K562 (cell line): ENCODE results near the gene TPSAB1. TPM values are rescaled to one million over a fixed set of nuclear protein-coding genes. Genes with fewer than 3 reads are reported as not detected.
A peak's percentile ranks its signal among the peaks of the same experiment; 100 is the strongest.

Experiments
- ATAC-seq: fragments of 200-7000 bp; cut with Tn5 transposase; 3 replicates; pipeline ENCODE4 v1.9.1; 2020; ENCODE audit warnings: moderate library complexity
- BruUV-seq: library from RNA; stranded (reverse); fragments of 400-500 nt; replicated peaks from 2 replicates; lab custom pipeline; 2021; lab: Mats Ljungman, UMichigan
- CTCF ChIA-PET: fragments of 300-600 bp; formaldehyde crosslinking; extraction: SDS; loops from one replicate; lab custom pipeline; 2021; ENCODE audit warnings: low intra/inter-chr PET ratio; lab: Yijun Ruan, JAX
- POLR2A ChIA-PET: fragments of 300-600, 350-650 bp; sonication (Branson Sonifier 250); formaldehyde crosslinking; extraction: SDS; loops from one replicate; lab custom pipeline; 2021; ENCODE audit warnings: antibody characterized with exemption, inconsistent platforms; lab: Yijun Ruan, JAX
- DNase-seq, 4 experiments: peaks; one replicate each; pipeline versions ENCODE4 v3.0.0 to v3.0.0-alpha.2; 2011 to 2018; ENCODE audit warnings: low spot score in 3 of 4, mixed read lengths in 3 of 4; ENCODE audit errors: extremely low read depth in 1 of 4
- FAIRE-seq: peaks from 2 replicates; lab custom pipeline; 2011; peaks lifted over from hg19 to GRCh38; lab: Jason Lieb, UNC
- H2AFZ ChIP-seq: 2 replicates; pipeline ENCODE4 v1.6.0; 2011; ENCODE audit warnings: low read depth, low read length, control low read depth, inconsistent platforms
- H3K27ac ChIP-seq: fragments of 200-600 bp; 3 replicates; pipeline ENCODE4 v1.8.0; 2011; ENCODE audit warnings: low read depth, mild to moderate bottlenecking, control low read depth, inconsistent platforms, low read length, moderate library complexity, mixed read lengths; ENCODE audit errors: extremely low read depth
- H3K27me3 ChIP-seq, 2 experiments: fragments of 300-600 bp in 1 of 2; 2 replicates in 1 of 2; 3 replicates in 1 of 2; pipeline versions ENCODE4 v1.6.0 to v1.8.0; 2011; ENCODE audit warnings: inconsistent platforms in 2 of 2, low read length in 2 of 2, mild to moderate bottlenecking in 1 of 2, mixed read lengths in 1 of 2, moderate library complexity in 1 of 2; ENCODE audit not compliant: control insufficient read depth in 2 of 2, insufficient read depth in 2 of 2
- H3K36me3 ChIP-seq: fragments of 300-600 bp; 3 replicates; pipeline ENCODE4 v1.8.0; 2011; ENCODE audit warnings: mild to moderate bottlenecking, low read length, inconsistent platforms; ENCODE audit not compliant: control insufficient read depth, insufficient read depth
- H3K4me1 ChIP-seq, 2 experiments: fragments of 200-600 bp in 1 of 2; replicated peaks in 1 of 2; 2 replicates in 1 of 2; 3 replicates in 1 of 2; pipeline versions ENCODE4 v1.5.1 to v1.8.0; 2011; ENCODE audit warnings: inconsistent platforms in 2 of 2, low read length in 2 of 2, mild to moderate bottlenecking in 1 of 2, mixed read lengths in 1 of 2, moderate library complexity in 1 of 2; ENCODE audit not compliant: control insufficient read depth in 2 of 2, insufficient read depth in 2 of 2
- H3K4me2 ChIP-seq: 2 replicates; pipeline ENCODE4 v1.6.1; 2011; ENCODE audit warnings: low read length, control low read depth, inconsistent platforms, mixed read lengths; ENCODE audit not compliant: insufficient read depth
- H3K4me3 ChIP-seq: fragments of 200-600 bp; sonication (generic), shearing (Covaris generic); 2 replicates; pipeline ENCODE4 v1.5.1; 2016; ENCODE audit warnings: control low read depth, inconsistent platforms
- H3K79me2 ChIP-seq: fragments of 200-600 bp; 3 replicates; pipeline ENCODE4 v1.8.0; 2011; ENCODE audit warnings: low read length, inconsistent platforms; ENCODE audit not compliant: control insufficient read depth, insufficient read depth
- H3K9ac ChIP-seq, 2 experiments: 2 replicates each; pipeline versions ENCODE4 v1.6.0 to v1.6.1; 2011; ENCODE audit warnings: low read depth in 2 of 2, low read length in 2 of 2, control low read depth in 1 of 2, inconsistent platforms in 1 of 2, mild to moderate bottlenecking in 1 of 2, mixed read lengths in 1 of 2; ENCODE audit not compliant: insufficient read depth in 1 of 2
- H3K9me1 ChIP-seq: one replicate; pipeline ENCODE4 v1.6.0; 2011; ENCODE audit warnings: inconsistent platforms, mild to moderate bottlenecking, low read length, moderate library complexity; ENCODE audit not compliant: control insufficient read depth, insufficient read depth
- H3K9me3 ChIP-seq: replicated peaks from 2 replicates; pipeline ENCODE4 v1.5.1; 2011; ENCODE audit warnings: low read depth, low read length, inconsistent platforms; ENCODE audit not compliant: control insufficient read depth, insufficient read depth
- H4K20me1 ChIP-seq: replicated peaks from 2 replicates; pipeline ENCODE4 v1.6.1; 2011; ENCODE audit warnings: low read length, inconsistent platforms, mixed read lengths; ENCODE audit not compliant: control insufficient read depth, insufficient read depth
- FOXK2 ChIP-seq, 2 experiments: fragments of 450-650 bp; IDR thresholded peaks in 1 of 2; conservative IDR thresholded peaks in 1 of 2; 2 replicates each; pipeline ENCODE4 v1.6.1; 2016; ENCODE audit warnings: low read depth in 2 of 2, mild to moderate bottlenecking in 1 of 2
- KLF16 ChIP-seq: IDR thresholded peaks from 2 replicates; pipeline ENCODE4 v1.6.1; 2016; ENCODE audit warnings: antibody characterized with exemption
- TEAD1 ChIP-seq, 2 experiments: fragments of 450-650 bp in 1 of 2; sonication (generic) in 1 of 2; formaldehyde crosslinking; IDR thresholded peaks; 2 replicates each; pipeline versions ENCODE4 v1.4.0 to v1.8.0; 2020 to 2022; ENCODE audit warnings: mild to moderate bottlenecking in 2 of 2, missing genetic modification reagents in 1 of 2
- ZZZ3 ChIP-seq: fragments of 450-650 bp; IDR thresholded peaks from 2 replicates; pipeline ENCODE4 v1.6.1; 2016; ENCODE audit warnings: antibody characterized with exemption, mild to moderate bottlenecking, moderate library complexity
- WGBS: fragments of 100-300 bp; shearing (Covaris generic); methylation state at CpG from one replicate; pipeline ENCODE4 v1.1.6; 2016; ENCODE audit warnings: low coverage, mixed read lengths; ENCODE audit not compliant: insufficient coverage; ENCODE audit errors: missing lambda C conversion rate; 5-methylcytosine and 5-hydroxymethylcytosine counted together
- in situ Hi-C: fragments of 300-500 bp; cut with MboI; formaldehyde crosslinking; loops from 4 replicates; pipeline ENCODE4 v1.15.0; 2018; ENCODE audit warnings: inconsistent platforms, mixed read lengths
- intact Hi-C: fragments of 100-400 bp; cut with micrococcal nuclease; formaldehyde crosslinking; loops from 2 replicates; pipeline ENCODE4 v1.14.2; 2022
- polyA plus RNA-seq, 8 experiments: library from polyadenylated mRNA; depleted of rRNA in 4 of 8; stranded (reverse) in 5 of 8; unstranded in 3 of 8; fragments of >200 nt; fragmentation: Nextera tagmentation in 2 of 8; fragmentation: Illumina TruSeq in 1 of 8; extraction: Ambion mirVana in 2 of 8; extraction: Trizol in 1 of 8; gene quantifications; 2 replicates each; pipeline versions ENCODE4 v1.2.1 to v1.2.3, GENCODE V29; 2011 to 2014; ENCODE audit warnings: inconsistent platforms in 1 of 8, missing spikeins in 1 of 8
- total RNA-seq, 7 experiments: library from RNA; depleted of rRNA in 6 of 7; stranded (reverse); fragments of >200 nt in 6 of 7; fragmentation: Illumina TruSeq in 2 of 7; extraction: Trizol in 2 of 7; gene quantifications; 2 replicates each; pipeline versions ENCODE4 v1.2.1 to v1.2.3, GENCODE V29; 2011 to 2021; ENCODE audit warnings: low replicate concordance in 1 of 7

The TPSAB1 gene
- total and polyA plus RNA-seq, 9 of the 15 experiments (the other 6 are each of a cell fraction or from before 2014, with no cell fraction given): not detected

DNA sequence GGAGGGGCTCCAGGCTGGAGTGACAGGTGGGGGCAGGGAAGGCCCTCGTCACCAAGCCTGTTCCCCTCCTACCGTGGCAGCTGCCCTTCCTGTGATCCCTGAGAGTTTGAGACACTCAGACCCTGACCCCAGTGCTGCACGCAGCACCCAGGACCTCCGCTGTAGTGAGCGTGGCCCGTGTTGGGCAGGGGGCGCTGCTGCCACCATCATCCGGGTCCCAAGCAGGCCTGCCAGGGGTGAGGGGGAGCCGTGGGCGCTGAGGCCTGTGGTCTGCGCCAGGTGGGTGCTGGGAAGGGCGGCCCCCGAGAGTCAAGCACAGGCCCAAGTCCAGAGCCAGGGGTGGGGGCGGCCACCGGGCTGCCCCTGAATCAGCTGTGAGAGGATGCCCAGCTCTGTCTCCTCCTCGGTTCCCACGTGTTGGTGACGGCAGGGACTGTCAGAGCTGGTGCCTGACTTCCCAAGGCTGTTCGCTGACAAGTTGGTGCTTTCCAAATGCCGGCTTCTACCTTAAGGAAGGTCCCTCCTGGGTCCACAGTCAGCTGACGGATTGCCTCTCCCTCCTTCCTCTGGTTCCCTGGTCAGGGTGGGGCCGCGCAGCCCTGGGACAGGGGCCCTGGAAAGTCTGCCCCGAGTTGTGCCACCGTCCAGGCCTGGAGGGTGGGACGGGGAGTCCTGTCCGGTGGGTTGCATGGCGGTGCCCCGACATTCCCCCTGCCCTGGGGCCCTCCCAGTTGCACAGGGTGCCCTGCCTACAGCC lies 46.5 kb upstream of the TPSAB1 start:
- Histone ChIP-seq H3K27ac (no peak overlapping the region), H3K27me3 (peaks cover 0 to 20% of the 10 kb centered on the region in 2 experiments; a peak in 2 of 5 replicates), H3K4me1 (peaks cover 0 to 59% of the 10 kb centered on the region in 2 experiments; a peak in 3 of 5 replicates), H3K9me1 (no peaks in the 10 kb centered on the region), H3K9me3 (no peaks in the 10 kb centered on the region), H4K20me1 (peaks cover 8% of the 10 kb centered on the region), H2AFZ (no peak overlapping the region), H3K4me3 (no peak overlapping the region), H3K36me3 (no peaks in the 10 kb centered on the region), H3K9ac (no peak overlapping the region; a peak in 1 of 4 replicates), H3K79me2 (no peaks in the 10 kb centered on the region), H3K4me2 (0 out of 2 replicates have a peak overlapping the region, but pooled peaks have one; percentile 29)
- WGBS: 32% methylated on average over 22 of the region's 29 CpGs
- ChIA-PET POLR2A (interaction anchor here (0.9 kb wide), 1 partner anchor 13 kb away, joined by 3 read pairs; no protein-coding TSS in a partner anchor), CTCF (interaction anchor here (1.8 to 3.5 kb wide), 2 partner anchors 87 to 381 kb away, joined by 6 to 38 read pairs; no protein-coding TSS in a partner anchor)
- in situ Hi-C loops: no loop called here
- intact Hi-C loops: loop anchor here (2.0 kb wide), 1 partner anchor 87 kb away; no protein-coding TSS in a partner anchor
- DNase-seq: no peak
- FAIRE-seq: no peak
- BruUV-seq: no TSS peak
- TF ChIP-seq ZZZ3 (no peak), KLF16 (no peak), FOXK2 (conservative IDR thresholded peaks at IDR 0.05 in 1 of 2, IDR thresholded peaks at IDR 0.05 in 1 of 2; ENCODE audit: low read depth in 2 of 2) (no peak), TEAD1 (CRISPR knock-in tag; IDR thresholded peaks at IDR 0.05) (no peak)
- no peak for ATAC-seq
